GM12878 (cell line): ENCODE results near the gene SMAD1. TPM values are rescaled to one million over a fixed set of nuclear protein-coding genes. Genes with fewer than 3 reads are reported as not detected.

Experiments used
- BCLAF1 ChIP-seq: fragments of 450-650 bp; IDR thresholded peaks from 2 replicates; pipeline ENCODE4 v1.6.1; 2017; ENCODE audit warnings: antibody characterized with exemption, mild to moderate bottlenecking, moderate library complexity
- BHLHE40 ChIP-seq, 2 experiments: fragments of 450-650 bp in 1 of 2; IDR thresholded peaks; 2 replicates each; pipeline ENCODE4 v1.6.1; 2011 to 2017; ENCODE audit warnings: low read depth in 2 of 2, borderline replicate concordance in 1 of 2, improper control_type of control experiment in 1 of 2, low read length in 1 of 2, mild to moderate bottlenecking in 1 of 2
- CREM ChIP-seq: IDR thresholded peaks from 2 replicates; pipeline ENCODE4 v1.6.1; 2014; ENCODE audit warnings: antibody characterized with exemption, low read depth
- CTCF ChIP-seq, 3 experiments: IDR thresholded peaks in 2 of 3; conservative IDR thresholded peaks in 1 of 3; 2 replicates each; pipeline ENCODE4 v1.5.1; 2011; ENCODE audit warnings: low read depth in 3 of 3, low read length in 3 of 3, mild to moderate bottlenecking in 3 of 3, control low read depth in 2 of 3, moderate library complexity in 2 of 3, inconsistent platforms in 1 of 3, mixed read lengths in 1 of 3; ENCODE audit not compliant: control insufficient read depth in 2 of 3, insufficient read depth in 1 of 3; ENCODE audit errors: extremely low read depth in 1 of 3
- FOXM1 ChIP-seq: IDR thresholded peaks from 2 replicates; pipeline ENCODE4 v1.6.1; 2012; ENCODE audit warnings: low read depth, mild to moderate bottlenecking, inconsistent platforms, low read length, moderate library complexity
- HCFC1 ChIP-seq: fragments of 150-350 bp; IDR thresholded peaks from 2 replicates; pipeline ENCODE4 v1.6.1; 2014; ENCODE audit warnings: low read length
- JUND ChIP-seq: IDR thresholded peaks from 2 replicates; pipeline ENCODE4 v1.6.1; 2012; ENCODE audit warnings: low read depth, mild to moderate bottlenecking, low read length, improper control_type of control experiment, moderate library complexity
- PAX5 ChIP-seq: IDR thresholded peaks from 2 replicates; pipeline ENCODE4 v1.6.1; 2011; ENCODE audit warnings: low read depth, low read length, borderline replicate concordance
- POLR2A ChIP-seq: IDR thresholded peaks from 2 replicates; pipeline ENCODE4 v1.6.1; 2011; ENCODE audit warnings: low read depth, mild to moderate bottlenecking, low read length
- POU2F2 ChIP-seq: IDR thresholded peaks from 3 replicates; pipeline ENCODE4 v1.6.1; 2011; ENCODE audit warnings: low read depth, mild to moderate bottlenecking, low read length, borderline replicate concordance
- REST ChIP-seq: IDR thresholded peaks from 2 replicates; pipeline ENCODE4 v1.6.1; 2012; ENCODE audit warnings: mild to moderate bottlenecking, low read depth, low read length
- SUPT20H ChIP-seq: IDR thresholded peaks from 2 replicates; pipeline ENCODE4 v1.6.1; 2011; ENCODE audit warnings: low read depth, mild to moderate bottlenecking, low read length, moderate library complexity, borderline replicate concordance; ENCODE audit not compliant: control insufficient read depth
- TARDBP ChIP-seq: IDR thresholded peaks from 2 replicates; pipeline ENCODE4 v1.6.1; 2016; ENCODE audit warnings: borderline replicate concordance
- TCF12 ChIP-seq: IDR thresholded peaks from 2 replicates; pipeline ENCODE4 v1.6.1; 2011; ENCODE audit warnings: low read depth, mild to moderate bottlenecking, low read length
- TCF3 ChIP-seq: IDR thresholded peaks from 2 replicates; pipeline ENCODE4 v1.6.1; 2012; ENCODE audit warnings: low read depth, mild to moderate bottlenecking, low read length, borderline replicate concordance; ENCODE audit not compliant: insufficient read depth
- YY1 ChIP-seq: IDR thresholded peaks from 2 replicates; pipeline ENCODE4 v1.6.1; 2011; ENCODE audit warnings: low read depth, mild to moderate bottlenecking, low read length
- ZBTB40 ChIP-seq: fragments of 450-650 bp; IDR thresholded peaks from 2 replicates; pipeline ENCODE4 v1.6.1; 2016; ENCODE audit warnings: mild to moderate bottlenecking, moderate library complexity, borderline replicate concordance
- ZNF384 ChIP-seq: IDR thresholded peaks from 2 replicates; pipeline ENCODE4 v1.6.1; 2012; ENCODE audit warnings: low read depth, mild to moderate bottlenecking, low read length, improper control_type of control experiment, borderline replicate concordance
- ZSCAN29 ChIP-seq: fragments of 450-650 bp; IDR thresholded peaks from 2 replicates; pipeline ENCODE4 v1.6.1; 2017; ENCODE audit warnings: mild to moderate bottlenecking, moderate library complexity
- polyA plus RNA-seq, 11 experiments: library from polyadenylated mRNA; depleted of rRNA in 4 of 11; unstranded in 6 of 11; stranded (reverse) in 5 of 11; fragments of >200 nt; fragmentation: Nextera tagmentation in 4 of 11; fragmentation: Illumina TruSeq in 1 of 11; extraction: Ambion mirVana in 4 of 11; extraction: Trizol in 1 of 11; gene quantifications; 1 replicate in 1 of 11; 2 replicates in 10 of 11; pipeline versions ENCODE4 v1.2.1 to v1.2.3, GENCODE V29; 2011 to 2016; ENCODE audit warnings: inconsistent platforms in 2 of 11, missing spikeins in 2 of 11, low read depth in 1 of 11
- total RNA-seq, 4 experiments: library from RNA; depleted of rRNA in 3 of 4; stranded (reverse); fragments of >200 nt in 3 of 4; fragmentation: Illumina TruSeq in 1 of 4; extraction: Trizol in 1 of 4; gene quantifications; 2 replicates each; pipeline versions ENCODE4 v1.2.1 to v1.2.3, GENCODE V29; 2013 to 2021

Gene SMAD1
- total and polyA plus RNA-seq, 10 of the 15 experiments (the other 5 are each of a cell fraction or from before 2014, with no cell fraction given), result 0.29 to 17.5 (median 13.6) TPM

- TF ChIP-seq REST (no peak), ZBTB40 (no peak), JUND (no peak), POU2F2 (no peak), ZSCAN29 (no peak), BHLHE40 (IDR thresholded peaks at IDR 0.05; ENCODE audit: borderline replicate concordance in 1 of 2, low read depth in 2 of 2, low read length in 1 of 2) (no peak), HCFC1 (no peak), POLR2A (no peak), PAX5 (no peak), BCLAF1 (no peak), TCF3 (no peak), YY1 (peak; percentile 77), TARDBP (no peak), TCF12 (no peak), CREM (no peak), CTCF (IDR thresholded peaks at IDR 0.05 in 2 of 3, conservative IDR thresholded peaks at IDR 0.05 in 1 of 3; ENCODE audit: control insufficient read depth in 2 of 3, extremely low read depth in 1 of 3, insufficient read depth in 1 of 3, low read depth in 3 of 3, low read length in 3 of 3) (peak; percentile 92 to 96 (median 96)), FOXM1 (peak; percentile 64; the same call in 1 of the 2 replicates), SUPT20H (no peak), ZNF384 (no peak)
These were observed 76.1 kb downstream of the SMAD1 start (continued) for GRCh38 chr4:145557720-145558119.
